Neutrophil (primary cell): ENCODE results near the gene KRT35.

Experiments used
- H3K27ac ChIP-seq: fragments of 200-600 bp; sonication (generic); 2 replicates; pipeline ENCODE4 v1.5.1; 2016; ENCODE audit warnings: mild to moderate bottlenecking, moderate library complexity
- H3K27me3 ChIP-seq: fragments of 200-600 bp; sonication (generic); 2 replicates; pipeline ENCODE4 v1.6.0; 2016; ENCODE audit warnings: mild to moderate bottlenecking
- H3K36me3 ChIP-seq: fragments of 200-600 bp; sonication (generic); 2 replicates; pipeline ENCODE4 v1.5.1; 2017
- H3K4me1 ChIP-seq, 2 experiments: fragments of 200-600 bp in 1 of 2; sonication (generic) in 1 of 2; 1 replicate in 1 of 2; 2 replicates in 1 of 2; pipeline versions ENCODE4 v1.5.1 to v1.6.1; 2013 to 2016; ENCODE audit warnings: low read depth in 1 of 2, low read length in 1 of 2, mild to moderate bottlenecking in 1 of 2, moderate library complexity in 1 of 2; ENCODE audit not compliant: control insufficient read depth in 1 of 2, insufficient read depth in 1 of 2
- H3K4me3 ChIP-seq, 2 experiments: fragments of 200-600 bp in 1 of 2; sonication (generic) in 1 of 2; 1 replicate in 1 of 2; 2 replicates in 1 of 2; pipeline ENCODE4 v1.5.1; 2013 to 2016; ENCODE audit warnings: low read depth in 1 of 2, low read length in 1 of 2, mild to moderate bottlenecking in 1 of 2, moderate library complexity in 1 of 2
- H3K9me3 ChIP-seq: fragments of 200-600 bp; sonication (generic); 2 replicates; pipeline ENCODE4 v1.5.1; 2016
- TF ChIP-seq, protein P1 (sequence below): fragments of 200-600 bp; sonication (generic); IDR thresholded peaks from 2 replicates; pipeline ENCODE4 v1.5.1; 2016; ENCODE audit warnings: antibody characterized with exemption

The KRT35 gene

DNA sequence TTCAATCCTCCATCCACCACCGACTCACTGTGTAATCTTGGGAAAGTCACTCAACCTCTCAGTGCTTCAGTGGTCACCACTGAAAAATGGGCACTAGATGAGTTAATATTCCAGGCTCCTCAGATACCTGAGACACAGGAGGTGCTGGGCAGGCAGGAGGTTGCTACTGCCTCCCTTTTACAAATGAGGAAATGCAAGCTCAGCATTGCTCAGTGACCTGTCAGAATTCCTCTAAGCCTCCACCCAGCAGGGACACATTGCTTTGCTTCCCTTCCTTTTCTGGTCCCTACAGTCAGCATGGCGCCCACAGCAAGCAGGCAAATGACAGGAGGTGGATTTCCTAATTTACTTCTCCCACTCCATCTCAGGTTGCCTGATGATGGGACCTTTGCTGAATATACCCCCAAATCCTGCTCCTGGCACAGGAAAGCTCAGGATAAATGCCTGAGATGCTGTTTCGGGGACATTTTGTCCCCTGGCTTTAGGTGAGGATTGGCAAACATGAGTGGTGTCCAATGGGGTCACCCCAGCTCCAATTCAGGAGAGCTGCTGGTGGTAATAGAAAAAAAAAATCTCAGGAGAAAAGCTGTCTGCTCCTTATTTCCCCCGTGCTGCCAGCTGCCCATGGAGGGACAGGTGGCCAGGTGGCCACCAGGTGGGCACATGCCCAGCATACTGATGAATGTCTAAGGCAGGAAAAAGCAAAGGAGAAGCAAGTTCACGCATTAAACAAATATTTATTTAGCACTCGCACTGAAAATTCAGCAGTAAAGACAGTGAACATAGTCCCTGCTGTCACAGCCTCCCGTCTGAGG is 29.5 kb upstream of the KRT35 start:
- Histone ChIP-seq H3K4me1 (peaks cover 17 to 34% of the 10 kb centered on the region in 2 experiments), H3K36me3 (no peaks in the 10 kb centered on the region), H3K27ac (no peak overlapping the region), H3K4me3 (no peak overlapping the region), H3K9me3 (no peaks in the 10 kb centered on the region), H3K27me3 (no peaks in the 10 kb centered on the region)
- TF ChIP-seq, protein P1, sequence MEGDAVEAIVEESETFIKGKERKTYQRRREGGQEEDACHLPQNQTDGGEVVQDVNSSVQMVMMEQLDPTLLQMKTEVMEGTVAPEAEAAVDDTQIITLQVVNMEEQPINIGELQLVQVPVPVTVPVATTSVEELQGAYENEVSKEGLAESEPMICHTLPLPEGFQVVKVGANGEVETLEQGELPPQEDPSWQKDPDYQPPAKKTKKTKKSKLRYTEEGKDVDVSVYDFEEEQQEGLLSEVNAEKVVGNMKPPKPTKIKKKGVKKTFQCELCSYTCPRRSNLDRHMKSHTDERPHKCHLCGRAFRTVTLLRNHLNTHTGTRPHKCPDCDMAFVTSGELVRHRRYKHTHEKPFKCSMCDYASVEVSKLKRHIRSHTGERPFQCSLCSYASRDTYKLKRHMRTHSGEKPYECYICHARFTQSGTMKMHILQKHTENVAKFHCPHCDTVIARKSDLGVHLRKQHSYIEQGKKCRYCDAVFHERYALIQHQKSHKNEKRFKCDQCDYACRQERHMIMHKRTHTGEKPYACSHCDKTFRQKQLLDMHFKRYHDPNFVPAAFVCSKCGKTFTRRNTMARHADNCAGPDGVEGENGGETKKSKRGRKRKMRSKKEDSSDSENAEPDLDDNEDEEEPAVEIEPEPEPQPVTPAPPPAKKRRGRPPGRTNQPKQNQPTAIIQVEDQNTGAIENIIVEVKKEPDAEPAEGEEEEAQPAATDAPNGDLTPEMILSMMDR, result no peak

- TF ChIP-seq, protein P1, result no peak
- Histone ChIP-seq H3K9me3 (no peaks in the 10 kb centered on the region), H3K27me3 (no peaks in the 10 kb centered on the region), H3K36me3 (no peaks in the 10 kb centered on the region), H3K4me1 (peaks cover 4 to 17% of the 10 kb centered on the region in 2 experiments), H3K4me3 (no peak overlapping the region), H3K27ac (no peak overlapping the region)
Observed at GRCh38 chr17:41507315-41507880, 26.4 kb upstream of the KRT35 start.

DNA sequence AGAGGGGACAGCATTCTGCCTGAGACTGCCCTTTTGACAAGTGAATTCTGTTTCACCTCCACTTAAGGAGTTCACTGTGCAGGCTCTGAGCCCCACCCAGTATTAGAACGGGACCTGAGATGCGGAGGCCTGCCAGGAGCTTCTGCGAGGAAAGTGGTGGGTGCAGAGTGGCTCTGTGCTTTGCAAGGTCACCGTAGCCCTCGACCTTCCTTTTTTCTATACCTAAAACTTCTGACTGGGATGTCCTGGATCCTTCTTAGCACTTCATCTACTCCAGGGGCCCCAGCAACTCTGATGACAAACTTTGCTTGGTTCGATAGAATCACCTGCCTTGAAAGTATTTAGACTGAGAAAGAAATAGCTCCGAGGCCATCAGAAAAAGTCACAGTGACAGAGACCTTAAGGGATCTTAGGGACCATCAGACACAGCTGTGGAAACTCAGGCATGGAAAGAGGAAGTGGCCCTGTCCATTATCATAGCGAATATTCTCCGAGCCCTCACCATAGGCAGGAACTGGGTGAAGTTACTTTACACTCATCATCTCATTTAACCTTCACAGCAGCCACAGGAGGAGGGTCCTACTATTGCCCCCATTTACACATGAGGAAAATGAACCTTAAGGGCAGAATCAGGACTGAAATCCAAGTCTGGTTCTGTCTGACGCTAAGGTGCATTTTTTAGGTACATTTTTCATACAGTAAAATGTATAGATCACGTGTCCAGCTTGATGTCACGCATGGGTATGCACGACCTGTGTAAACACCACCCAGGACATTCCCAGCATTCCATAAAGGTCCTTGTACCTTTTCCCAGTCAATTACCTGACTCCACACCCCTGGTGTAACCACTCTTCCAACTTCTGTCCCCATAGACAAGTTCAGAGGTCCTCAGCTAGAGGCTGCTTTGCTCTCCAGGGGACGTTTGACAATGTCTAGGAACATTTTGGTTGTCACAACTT is 25.1 kb upstream of the KRT35 start:
- Histone ChIP-seq H3K36me3 (no peaks in the 10 kb centered on the region), H3K27ac (peak overlapping the region; percentile 31), H3K4me3 (no peak overlapping the region), H3K9me3 (no peaks in the 10 kb centered on the region), H3K4me1 (peaks cover 8 to 19% of the 10 kb centered on the region in 2 experiments), H3K27me3 (no peaks in the 10 kb centered on the region)
- TF ChIP-seq, protein P1, result no peak

- TF ChIP-seq, protein P1, result no peak
- H3K36me3 ChIP-seq, result no peaks in the 10 kb centered on the region
- H3K9me3 ChIP-seq, result no peaks in the 10 kb centered on the region
- H3K27ac ChIP-seq, result peak within 1 kb of the TSS; percentile 31
- no peak within 1 kb of the TSS for H3K4me3 ChIP-seq
- peaks cover 16 to 22% of the 10 kb centered on the region in 2 experiments for H3K4me1 ChIP-seq
- H3K27me3 ChIP-seq, result no peaks in the 10 kb centered on the region
Observed at GRCh38 chr17:41505007-41505808, 24.3 kb upstream of the KRT35 start, which contains the start of gene KRT13. TSS of gene KRT13 (minus strand) at chr17:41505612. CDS start at chr17:41505550, 62 bp downstream.
